Activated T-helper 1 cell treated with anti-CD3 and anti-CD28 coated beads, Interleukin-12 subunit alpha, Interleukin-12 subunit beta, Interleukin-2, Interleukin-4 antibody, amounts not matched to agents 30 ng/mL and 10 ng/mL and 1 ng/mL, durations not matched to agents 14 hours and 24 hours and 36 hours (primary cell): Measurements from ENCODE around the gene PIANP. TPM values are rescaled to one million over a fixed set of nuclear protein-coding genes. Genes with fewer than 3 reads are reported as not detected.

Experiments
- DNase-seq: peaks from one replicate; pipeline ENCODE4 v3.0.0; 2021; ENCODE audit warnings: low spot score
- H3K27ac Mint-ChIP-seq: one replicate; pipeline ENCODE4 v1.8.0; 2021; ENCODE audit warnings: mild to moderate bottlenecking, mixed read lengths
- H3K27me3 Mint-ChIP-seq: one replicate; pipeline ENCODE4 v1.8.0; 2022; ENCODE audit warnings: mild to moderate bottlenecking, moderate library complexity, mixed read lengths; ENCODE audit not compliant: insufficient read depth
- H3K36me3 Mint-ChIP-seq: one replicate; pipeline ENCODE4 v1.8.0; 2021; ENCODE audit warnings: low read depth, mixed read lengths
- H3K4me1 Mint-ChIP-seq: one replicate; pipeline ENCODE4 v1.8.0; 2021; ENCODE audit warnings: low read depth, mixed read lengths
- H3K4me3 Mint-ChIP-seq: one replicate; pipeline ENCODE4 v1.8.0; 2021; ENCODE audit warnings: mild to moderate bottlenecking, moderate library complexity, mixed read lengths
- H3K9me3 Mint-ChIP-seq: one replicate; pipeline ENCODE4 v1.8.0; 2021; ENCODE audit warnings: mixed read lengths
- intact Hi-C: fragments of 100-400 bp; cut with micrococcal nuclease; formaldehyde crosslinking; loops from one replicate; pipeline ENCODE4 v1.15.1; 2024
- total RNA-seq: library from RNA; stranded (reverse); gene quantifications from 2 replicates; pipeline ENCODE4 v1.2.3, GENCODE V29; 2022

Gene PIANP
- total RNA-seq, 1 donor from 2014 or later: 0.08 TPM

DNA sequence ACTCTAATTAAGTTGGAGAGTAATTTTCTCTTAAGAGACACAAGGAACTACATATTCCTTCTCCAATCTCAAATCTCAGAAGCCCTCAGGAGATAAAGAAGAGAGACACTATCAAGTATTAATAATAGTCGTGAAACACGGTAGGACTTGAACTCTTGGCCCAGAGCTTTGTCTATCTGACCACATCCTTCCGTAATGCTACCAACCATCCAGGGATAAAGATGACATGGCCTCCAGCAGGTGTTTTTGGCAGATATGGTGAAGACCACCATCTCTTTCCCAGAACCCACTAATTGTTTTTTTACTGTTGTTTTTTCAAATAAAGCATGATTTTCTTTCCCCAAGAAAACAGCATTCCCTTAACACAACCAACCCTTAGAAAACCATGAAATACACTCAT is 14.8 kb downstream of the PIANP start:
- peaks cover 55% of the 10 kb centered on the region for H3K4me1 Mint-ChIP-seq
- intact Hi-C loops: loop anchor here (5.0 to 10.0 kb wide), 3 partner anchors 86 to 261 kb away; partner anchors contain the start of genes CD4 and LAG3
- H3K4me3 Mint-ChIP-seq: no peak overlapping the region
- H3K36me3 Mint-ChIP-seq: peaks cover 37% of the 10 kb centered on the region
- H3K27me3 Mint-ChIP-seq: no peaks in the 10 kb centered on the region
- no peaks in the 10 kb centered on the region for H3K9me3 Mint-ChIP-seq
- DNase-seq: no peak
- H3K27ac Mint-ChIP-seq: no peak overlapping the region

DNA sequence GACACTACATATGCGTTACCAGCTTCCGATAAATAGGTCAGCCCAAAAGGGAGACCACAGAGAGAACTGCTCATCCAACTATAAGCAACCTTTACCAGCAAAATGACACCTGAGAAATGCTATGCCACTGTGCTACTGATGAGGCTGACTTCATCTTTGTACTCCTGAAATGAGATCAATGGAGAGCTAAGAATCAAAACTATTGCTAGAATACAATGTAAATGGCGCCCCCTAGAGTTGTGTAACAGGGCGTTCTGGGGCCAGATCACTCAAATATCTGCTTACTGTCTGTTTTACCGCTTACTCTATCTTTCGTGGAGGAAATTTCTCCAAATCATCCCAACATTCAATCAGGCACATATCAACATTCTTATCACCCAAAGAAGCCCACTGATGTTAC is 16.0 kb downstream of the PIANP start:
- Mint-ChIP-seq H3K9me3 (no peaks in the 10 kb centered on the region), H3K27me3 (no peaks in the 10 kb centered on the region), H3K4me1 (peaks cover 48% of the 10 kb centered on the region), H3K27ac (no peak overlapping the region), H3K36me3 (peaks cover 38% of the 10 kb centered on the region), H3K4me3 (no peak overlapping the region)
- DNase-seq: peak; percentile 24
- intact Hi-C loops: loop anchor here (1.0 to 10.0 kb wide), 5 partner anchors 63 to 260 kb away; partner anchors contain the start of genes CD4 and LAG3

DNA sequence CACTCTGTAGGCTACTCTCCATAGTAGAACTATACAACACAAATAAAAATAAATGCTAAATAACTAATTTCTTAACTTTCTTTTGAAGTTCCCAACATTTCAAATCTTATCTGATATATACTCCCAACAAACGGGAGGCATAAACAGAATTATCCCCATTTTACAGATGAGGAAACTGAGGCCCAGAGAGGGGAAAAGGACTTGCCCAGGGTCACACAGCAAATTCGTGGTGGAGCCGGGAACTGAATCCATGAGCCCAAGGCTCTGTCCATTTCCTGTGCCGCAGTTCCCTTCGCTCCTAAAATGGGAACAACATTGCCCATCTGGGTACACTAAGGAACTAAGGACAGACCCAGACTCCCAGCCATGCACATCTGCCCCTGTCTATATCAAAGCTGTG is 23.7 kb downstream of the PIANP start:
- Mint-ChIP-seq H3K4me3 (no peak overlapping the region), H3K27ac (no peak overlapping the region), H3K4me1 (peaks cover 6% of the 10 kb centered on the region), H3K36me3 (peaks cover 68% of the 10 kb centered on the region), H3K27me3 (no peaks in the 10 kb centered on the region), H3K9me3 (no peaks in the 10 kb centered on the region)
- DNase-seq: no peak
- intact Hi-C loops: no loop called here

DNA sequence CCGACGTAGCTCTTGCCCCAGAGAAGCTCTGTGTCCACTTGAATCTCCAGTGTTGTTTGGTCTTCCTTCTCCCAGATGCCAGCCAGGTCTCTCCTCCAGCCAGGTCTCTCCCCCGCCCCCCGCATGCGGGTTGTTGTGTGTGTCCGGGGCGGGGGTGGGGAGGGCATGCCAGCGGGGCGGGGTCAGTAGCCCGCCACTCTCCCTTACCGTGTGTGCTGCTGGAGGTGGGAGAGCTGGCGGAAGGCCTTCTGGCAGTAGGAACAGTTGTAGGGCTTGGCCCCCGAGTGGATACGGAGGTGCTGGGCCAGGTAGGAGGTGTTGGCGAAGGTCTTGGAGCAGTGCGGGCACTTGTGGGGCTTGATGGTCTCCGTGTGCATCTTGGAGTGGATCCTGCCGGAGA is 28.5 kb downstream of the PIANP start:
- peaks cover 79% of the 10 kb centered on the region for H3K36me3 Mint-ChIP-seq
- no peaks in the 10 kb centered on the region for H3K27me3 Mint-ChIP-seq
- no peaks in the 10 kb centered on the region for H3K4me1 Mint-ChIP-seq
- H3K27ac Mint-ChIP-seq: no peak overlapping the region
- DNase-seq: no peak
- no peak overlapping the region for H3K4me3 Mint-ChIP-seq
- intact Hi-C loops: no loop called here
- H3K9me3 Mint-ChIP-seq: no peaks in the 10 kb centered on the region

DNA sequence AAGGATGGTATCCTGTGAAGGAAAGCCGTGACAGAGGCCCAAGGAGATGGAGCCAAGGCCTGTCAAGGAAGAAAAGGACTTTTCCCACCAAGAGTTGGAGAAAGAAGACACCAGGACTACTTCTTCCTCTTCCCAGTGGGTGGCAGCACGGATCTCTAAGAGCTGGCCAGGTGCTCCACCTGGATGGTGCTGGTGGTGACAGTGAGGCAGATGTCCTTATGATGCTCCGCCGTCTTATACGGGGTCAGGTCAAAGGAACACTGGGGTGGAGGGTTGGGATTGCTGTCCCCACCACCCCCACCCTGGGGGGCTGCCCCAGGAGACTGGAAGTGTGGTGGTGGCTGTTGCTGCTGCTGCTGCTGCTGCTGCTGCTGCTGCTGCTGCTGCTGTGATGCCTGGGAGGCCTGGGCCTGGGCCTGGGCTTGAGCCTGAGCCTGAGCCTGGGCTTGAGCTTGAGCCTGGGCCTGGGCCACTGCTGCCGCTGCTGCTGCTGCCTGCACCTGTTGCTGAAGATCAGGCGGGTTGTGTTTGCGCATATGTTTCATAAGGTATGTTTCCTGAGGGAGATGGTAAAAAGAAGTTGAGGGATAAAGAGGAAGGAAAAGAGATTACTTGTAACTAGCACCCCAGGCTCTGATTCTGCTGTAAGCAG is 32.9 kb downstream of the PIANP start:
- Mint-ChIP-seq H3K9me3 (no peaks in the 10 kb centered on the region), H3K36me3 (peaks cover 65% of the 10 kb centered on the region), H3K4me1 (peaks cover 20% of the 10 kb centered on the region), H3K27ac (no peak overlapping the region), H3K27me3 (no peaks in the 10 kb centered on the region), H3K4me3 (no peak overlapping the region)
- intact Hi-C loops: no loop called here
- DNase-seq: no peak

DNA sequence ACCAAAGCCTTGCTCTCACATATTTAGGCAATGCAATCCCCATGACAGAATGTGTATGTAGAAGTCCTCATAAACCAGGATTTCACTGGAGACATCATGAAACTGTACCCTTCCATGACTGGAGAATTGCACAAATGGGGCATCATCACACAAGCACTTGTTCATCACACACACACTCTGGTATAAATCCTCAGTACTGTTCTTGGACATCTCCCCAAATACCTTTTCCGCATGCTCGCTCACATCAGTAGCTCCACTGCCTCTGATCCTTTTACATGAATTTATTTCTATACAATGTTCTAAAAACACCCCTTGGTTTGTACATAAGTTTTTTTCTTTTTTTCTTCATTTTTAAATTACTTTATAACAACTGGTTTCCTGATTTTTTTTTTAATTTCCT is 34.4 kb downstream of the PIANP start:
- H3K4me3 Mint-ChIP-seq: no peak overlapping the region
- no peak for DNase-seq
- H3K36me3 Mint-ChIP-seq: peaks cover 53% of the 10 kb centered on the region
- no peaks in the 10 kb centered on the region for H3K9me3 Mint-ChIP-seq
- peaks cover 30% of the 10 kb centered on the region for H3K4me1 Mint-ChIP-seq
- no peak overlapping the region for H3K27ac Mint-ChIP-seq
- H3K27me3 Mint-ChIP-seq: no peaks in the 10 kb centered on the region
- intact Hi-C loops: no loop called here

DNA sequence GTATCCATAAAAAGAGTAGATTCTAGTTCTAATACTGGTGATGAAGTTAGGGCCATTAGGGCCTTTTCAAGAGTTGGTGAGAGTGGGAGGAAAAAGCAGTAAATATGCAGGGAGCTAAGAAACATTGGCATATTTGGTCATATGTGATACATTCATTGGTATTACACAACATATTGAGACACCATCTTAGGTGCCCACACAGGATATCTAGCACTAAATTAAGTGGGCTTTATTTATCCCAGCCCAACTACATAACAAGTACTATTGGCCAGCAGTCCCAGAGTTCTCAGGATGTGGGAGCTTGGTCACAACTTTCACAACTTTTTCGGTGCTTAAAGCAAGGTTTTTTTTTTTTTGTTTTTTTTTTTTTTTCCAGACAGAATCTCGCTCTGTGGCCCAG is 35.7 kb downstream of the PIANP start:
- Mint-ChIP-seq H3K27ac (peak overlapping the region; percentile 42), H3K4me3 (no peak overlapping the region), H3K4me1 (peaks cover 30% of the 10 kb centered on the region), H3K9me3 (no peaks in the 10 kb centered on the region), H3K36me3 (peaks cover 43% of the 10 kb centered on the region), H3K27me3 (no peaks in the 10 kb centered on the region)
- DNase-seq: no peak
- intact Hi-C loops: loop anchor here (5.0 kb wide), 1 partner anchor 202 kb away; the partner anchor contains the start of gene TPI1

DNA sequence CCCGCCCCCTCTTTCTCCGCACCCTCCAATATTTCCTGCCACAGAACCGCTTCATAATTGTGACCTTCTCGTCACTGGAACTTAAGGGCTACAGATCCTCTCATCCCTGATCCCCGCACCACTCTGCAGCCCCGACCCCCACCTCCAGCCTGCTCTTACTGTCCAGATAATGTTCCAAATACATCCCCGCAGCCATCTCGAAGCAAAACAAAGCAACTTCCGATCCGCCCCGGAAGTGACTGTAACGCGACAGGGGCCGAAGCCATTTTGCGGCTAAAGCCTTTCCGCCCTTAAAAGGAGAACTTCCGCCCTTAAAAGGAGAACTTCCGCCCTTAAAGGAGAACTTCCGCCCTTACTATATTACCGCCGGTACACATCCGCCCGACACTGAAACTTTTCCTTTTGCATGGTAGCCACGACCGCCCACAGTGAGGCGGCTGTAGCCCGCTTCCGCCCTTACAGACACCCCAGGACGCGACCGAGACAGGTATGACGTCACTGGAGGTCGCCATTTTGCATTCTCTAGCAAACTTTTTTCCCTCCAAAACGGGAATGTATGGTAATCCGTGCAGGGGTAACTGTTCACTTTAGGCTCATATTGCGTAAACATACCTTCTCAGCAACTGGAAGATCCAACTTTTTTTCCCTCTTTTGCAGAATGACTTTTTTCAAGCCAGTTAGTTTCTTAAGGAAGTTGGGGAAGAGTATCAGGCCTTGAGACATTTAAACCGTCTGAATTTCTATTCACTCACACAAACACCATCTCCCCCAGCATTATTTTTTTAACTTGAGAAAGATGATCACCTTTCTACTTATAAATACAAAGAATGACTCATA is 37.5 kb downstream of the PIANP start, which contains the start of gene ING4:
Gene ING4 (minus strand): TSS at position 214 of the 837 bp plus-strand sequence. CDS start 18 bp downstream, at position 196.
- Mint-ChIP-seq H3K27ac (peak within 1 kb of the TSS; percentile 91), H3K4me3 (peak within 1 kb of the TSS; percentile 89), H3K36me3 (peaks cover 36% of the 10 kb centered on the region), H3K9me3 (no peaks in the 10 kb centered on the region), H3K4me1 (peaks cover 30% of the 10 kb centered on the region), H3K27me3 (no peaks in the 10 kb centered on the region)
- intact Hi-C loops: loop anchor here (1.0 to 5.0 kb wide), 13 partner anchors 26 to 307 kb away; partner anchors contain the start of genes CHD4, COPS7A, EMG1 and IFFO1
- DNase-seq: peak; percentile 95

DNA sequence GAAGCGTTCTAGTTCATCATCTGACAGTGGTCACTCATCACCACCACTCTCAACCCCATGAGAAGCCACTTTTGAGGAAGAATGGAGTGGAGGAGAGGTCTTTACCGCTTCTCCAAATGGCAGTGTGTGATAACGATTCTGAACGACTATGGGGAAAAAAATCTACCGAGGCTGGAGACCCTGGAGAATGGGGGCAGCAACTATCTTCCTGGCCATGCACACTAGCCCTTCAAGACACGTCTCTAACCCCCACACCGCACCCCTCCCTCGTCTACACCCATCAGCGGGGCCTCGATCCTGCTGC is 38.1 kb downstream of the PIANP start:
- Mint-ChIP-seq H3K27ac (peak overlapping the region; percentile 91), H3K9me3 (no peaks in the 10 kb centered on the region), H3K4me3 (peak overlapping the region; percentile 89), H3K27me3 (no peaks in the 10 kb centered on the region), H3K4me1 (peaks cover 30% of the 10 kb centered on the region), H3K36me3 (peaks cover 31% of the 10 kb centered on the region)
- no peak for DNase-seq
- intact Hi-C loops: loop anchor here (5.0 kb wide), 1 partner anchor 205 kb away; the partner anchor contains the start of gene TPI1

DNA sequence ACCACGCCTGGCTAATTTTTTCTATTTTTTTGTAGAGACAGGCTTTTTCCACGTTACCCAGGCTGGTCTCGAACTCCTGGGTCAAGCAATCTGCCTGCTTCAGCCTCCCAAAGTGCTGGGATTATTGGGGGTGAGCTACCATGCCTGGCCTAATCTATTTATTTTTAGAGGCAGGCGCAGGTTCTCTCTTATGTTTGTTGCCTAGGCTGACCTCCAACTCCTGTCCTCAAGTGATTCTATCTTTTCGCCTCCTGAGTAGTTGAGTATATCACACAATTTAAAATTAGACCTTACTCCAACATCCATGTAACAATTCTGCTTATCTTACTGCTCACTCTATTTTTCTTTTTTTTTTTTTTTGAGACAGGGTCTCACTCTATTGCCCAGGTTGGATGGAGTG is 46.6 kb downstream of the PIANP start:
- H3K9me3 Mint-ChIP-seq: no peaks in the 10 kb centered on the region
- intact Hi-C loops: no loop called here
- peaks cover 25% of the 10 kb centered on the region for H3K36me3 Mint-ChIP-seq
- H3K4me3 Mint-ChIP-seq: no peak overlapping the region
- no peak for DNase-seq
- no peak overlapping the region for H3K27ac Mint-ChIP-seq
- H3K27me3 Mint-ChIP-seq: no peaks in the 10 kb centered on the region
- no peaks in the 10 kb centered on the region for H3K4me1 Mint-ChIP-seq

DNA sequence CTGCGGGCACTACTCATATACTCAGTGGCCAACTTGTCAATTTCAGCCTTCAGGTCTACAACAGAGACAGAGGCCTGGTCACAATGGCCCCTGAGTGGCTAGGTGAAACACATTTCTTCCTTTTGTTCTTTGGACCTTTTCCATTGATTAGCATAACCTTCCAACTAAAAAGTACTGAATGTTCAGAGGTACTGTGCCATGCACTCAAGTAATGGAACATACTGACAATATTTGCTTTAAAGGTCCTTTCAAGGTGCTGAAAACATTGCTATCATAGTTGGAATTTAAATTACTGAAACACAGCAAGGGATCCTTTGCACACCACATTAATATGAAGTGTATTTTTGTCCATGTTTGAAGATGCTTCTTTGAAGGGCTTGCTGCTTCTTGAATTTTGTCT is 47.3 kb downstream of the PIANP start:
- Mint-ChIP-seq H3K9me3 (no peaks in the 10 kb centered on the region), H3K27ac (no peak overlapping the region), H3K27me3 (no peaks in the 10 kb centered on the region), H3K36me3 (peaks cover 22% of the 10 kb centered on the region), H3K4me3 (no peak overlapping the region), H3K4me1 (no peaks in the 10 kb centered on the region)
- intact Hi-C loops: no loop called here
- DNase-seq: no peak

DNA sequence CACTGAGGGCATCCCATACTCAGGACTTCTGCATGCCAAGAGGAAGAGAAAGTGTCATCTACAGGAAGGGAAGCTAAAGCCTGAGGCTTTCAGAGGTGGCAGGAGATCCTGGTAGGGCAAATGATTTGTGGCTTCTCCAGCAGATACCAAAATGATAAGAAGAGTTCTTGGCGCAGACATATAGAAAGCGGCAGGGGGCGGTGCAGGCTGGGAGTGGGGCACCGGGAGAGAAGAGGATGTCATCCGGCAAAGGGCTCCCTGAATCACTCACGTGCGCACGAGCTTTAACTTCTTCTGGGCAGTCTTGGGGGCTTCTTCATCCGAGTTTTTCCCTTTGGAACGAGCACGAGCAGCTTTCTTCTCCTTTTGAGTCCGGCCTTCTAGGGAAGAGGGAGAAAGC is 48.2 kb downstream of the PIANP start:
- Mint-ChIP-seq H3K36me3 (peaks cover 24% of the 10 kb centered on the region), H3K27me3 (no peaks in the 10 kb centered on the region), H3K4me1 (no peaks in the 10 kb centered on the region), H3K27ac (no peak overlapping the region), H3K4me3 (no peak overlapping the region), H3K9me3 (no peaks in the 10 kb centered on the region)
- intact Hi-C loops: no loop called here
- DNase-seq: no peak

DNA sequence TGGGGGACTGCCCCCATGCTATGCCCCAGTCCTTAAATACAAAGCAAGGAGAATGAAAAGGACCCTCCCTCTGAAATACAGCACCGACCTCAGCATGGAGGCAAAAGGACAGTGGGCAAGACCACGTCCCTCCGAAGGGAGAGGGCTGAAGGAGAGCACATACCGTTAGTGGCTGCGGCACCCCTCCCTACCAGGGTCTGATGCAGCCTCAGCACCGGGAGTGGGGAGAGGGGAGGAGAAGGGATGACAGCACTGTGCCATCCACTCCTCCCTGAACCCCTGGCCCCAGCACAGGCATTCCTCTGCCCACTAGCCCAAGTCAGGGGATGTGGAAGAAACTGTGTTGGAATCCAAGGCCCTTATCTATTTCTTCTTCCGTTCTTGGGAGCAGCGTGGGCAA is 49.8 kb downstream of the PIANP start:
- no peaks in the 10 kb centered on the region for H3K9me3 Mint-ChIP-seq
- no peaks in the 10 kb centered on the region for H3K27me3 Mint-ChIP-seq
- H3K4me1 Mint-ChIP-seq: peaks cover 9% of the 10 kb centered on the region
- H3K4me3 Mint-ChIP-seq: no peak overlapping the region
- no peak overlapping the region for H3K27ac Mint-ChIP-seq
- H3K36me3 Mint-ChIP-seq: peaks cover 29% of the 10 kb centered on the region
- intact Hi-C loops: no loop called here
- no peak for DNase-seq
